HepG2 (cell line): ENCODE measurements around the gene SLC22A23. TPM values are rescaled to one million over a fixed set of nuclear protein-coding genes. Genes with fewer than 3 reads are reported as not detected.

Source experiments
- ATF7-NPFF ChIP-seq: sonication (generic); formaldehyde crosslinking; IDR thresholded peaks from 2 replicates; pipeline ENCODE4 v1.8.1; 2023; ENCODE audit warnings: mild to moderate bottlenecking, low read depth, missing genetic modification reagents, moderate library complexity
- BHLHE40 ChIP-seq: IDR thresholded peaks from 2 replicates; pipeline ENCODE4 v1.6.1; 2011; ENCODE audit warnings: low read length, improper control_type of control experiment
- DR1 ChIP-seq: sonication (generic); formaldehyde crosslinking; IDR thresholded peaks from 2 replicates; pipeline ENCODE4 v1.8.0; 2021; ENCODE audit warnings: mild to moderate bottlenecking, missing genetic modification reagents, inconsistent platforms
- EEA1 ChIP-seq: sonication (generic); formaldehyde crosslinking; IDR thresholded peaks from 2 replicates; pipeline ENCODE4 v1.5.1; 2020; ENCODE audit warnings: mild to moderate bottlenecking, missing genetic modification reagents, borderline replicate concordance
- EED ChIP-seq: sonication (generic); formaldehyde crosslinking; IDR thresholded peaks from 2 replicates; pipeline ENCODE4 v1.5.0; 2020; ENCODE audit warnings: mild to moderate bottlenecking, missing genetic modification reagents
- ELF4 ChIP-seq: sonication (generic); formaldehyde crosslinking; IDR thresholded peaks from 2 replicates; pipeline ENCODE4 v1.5.0; 2020; ENCODE audit warnings: missing genetic modification reagents, mild to moderate bottlenecking, moderate library complexity, borderline replicate concordance
- HIVEP1 ChIP-seq: sonication (generic); formaldehyde crosslinking; IDR thresholded peaks from 2 replicates; pipeline ENCODE4 v1.4.0; 2020; ENCODE audit warnings: mild to moderate bottlenecking, missing genetic modification reagents
- HNF4A ChIP-seq: sonication (generic); formaldehyde crosslinking; IDR thresholded peaks from 2 replicates; pipeline ENCODE4 v1.4.0; 2020; ENCODE audit warnings: missing genetic modification reagents
- IKZF1 ChIP-seq: fragments of 450-650 bp; IDR thresholded peaks from 2 replicates; pipeline ENCODE4 v1.7.1; 2016
- KDM5B ChIP-seq: sonication (generic); formaldehyde crosslinking; IDR thresholded peaks from 2 replicates; pipeline ENCODE4 v1.4.0; 2020; ENCODE audit warnings: missing genetic modification reagents, mild to moderate bottlenecking, borderline replicate concordance
- MED1 ChIP-seq: sonication (generic); formaldehyde crosslinking; IDR thresholded peaks from 2 replicates; pipeline ENCODE4 v1.4.0; 2020; ENCODE audit warnings: missing genetic modification reagents
- NFRKB ChIP-seq: fragments of 450-650 bp; IDR thresholded peaks from 2 replicates; pipeline ENCODE4 v1.6.1; 2017
- PHB2 ChIP-seq: fragments of 450-650 bp; IDR thresholded peaks from 2 replicates; pipeline ENCODE4 v1.6.1; 2018; ENCODE audit not compliant: partially characterized antibody
- PHF21A ChIP-seq: sonication (generic); formaldehyde crosslinking; IDR thresholded peaks from 2 replicates; pipeline ENCODE4 v1.5.0; 2020; ENCODE audit warnings: mild to moderate bottlenecking, missing genetic modification reagents
- SCMH1 ChIP-seq: sonication (generic); formaldehyde crosslinking; IDR thresholded peaks from 2 replicates; pipeline ENCODE4 v1.9.0; 2021; ENCODE audit warnings: missing genetic modification reagents, mild to moderate bottlenecking, borderline replicate concordance
- SMAD1 ChIP-seq: sonication (generic); formaldehyde crosslinking; IDR thresholded peaks from 2 replicates; pipeline ENCODE4 v1.4.0; 2020; ENCODE audit warnings: missing genetic modification reagents, low read depth, mild to moderate bottlenecking, borderline replicate concordance
- SRSF9 ChIP-seq: fragments of 200-400 bp; formaldehyde crosslinking; IDR thresholded peaks from 2 replicates; pipeline ENCODE4 v1.6.1; 2018; ENCODE audit warnings: borderline replicate concordance, mild to moderate bottlenecking, low read depth, low read length; ENCODE audit not compliant: insufficient read depth, poor library complexity, severe bottlenecking
- STAG1 ChIP-seq: sonication (generic); formaldehyde crosslinking; IDR thresholded peaks from 2 replicates; pipeline ENCODE4 v1.4.0; 2020; ENCODE audit warnings: missing genetic modification reagents
- TOPORS ChIP-seq: sonication (generic); formaldehyde crosslinking; IDR thresholded peaks from 2 replicates; pipeline ENCODE4 v1.8.0; 2023; ENCODE audit warnings: mild to moderate bottlenecking, missing genetic modification reagents
- ZBTB42 ChIP-seq: sonication (generic); formaldehyde crosslinking; IDR thresholded peaks from 2 replicates; pipeline ENCODE4 v1.5.0; 2020; ENCODE audit warnings: mild to moderate bottlenecking, missing genetic modification reagents
- ZMAT3 ChIP-seq: sonication (generic); formaldehyde crosslinking; conservative IDR thresholded peaks from 2 replicates; pipeline ENCODE4 v1.7.0; 2021; ENCODE audit warnings: missing genetic modification reagents
- ZNF136 ChIP-seq: sonication (generic); formaldehyde crosslinking; IDR thresholded peaks from 2 replicates; pipeline ENCODE4 v1.8.1; 2022; ENCODE audit warnings: low read depth, mild to moderate bottlenecking, moderate library complexity, missing genetic modification reagents
- ZNF574 ChIP-seq: sonication (generic); formaldehyde crosslinking; IDR thresholded peaks from 2 replicates; pipeline ENCODE4 v1.4.0; 2020; ENCODE audit warnings: missing genetic modification reagents
- ZNF703 ChIP-seq: sonication (generic); formaldehyde crosslinking; IDR thresholded peaks from 2 replicates; pipeline ENCODE4 v1.5.1; 2020; ENCODE audit warnings: missing genetic modification reagents, mild to moderate bottlenecking, moderate library complexity, borderline replicate concordance
- ZNF781 ChIP-seq: sonication (generic); formaldehyde crosslinking; IDR thresholded peaks from 2 replicates; pipeline ENCODE4 v1.5.1; 2020; ENCODE audit warnings: borderline replicate concordance, mild to moderate bottlenecking, missing genetic modification reagents; ENCODE audit errors: not compliant biosample characterization
- ZNF792 ChIP-seq: IDR thresholded peaks from 2 replicates; pipeline ENCODE4 v1.6.1; 2016
- ZSCAN21 ChIP-seq: sonication (generic); formaldehyde crosslinking; IDR thresholded peaks from 2 replicates; pipeline ENCODE4 v1.8.0; 2022; ENCODE audit warnings: mild to moderate bottlenecking, missing genetic modification reagents, moderate library complexity, borderline replicate concordance
- ZSCAN9 ChIP-seq: IDR thresholded peaks from 2 replicates; pipeline ENCODE4 v1.6.1; 2016; ENCODE audit warnings: borderline replicate concordance
- polyA plus RNA-seq, 8 experiments: library from polyadenylated mRNA; depleted of rRNA in 3 of 8; stranded (reverse) in 7 of 8; unstranded in 1 of 8; fragments of >200 nt; fragmentation: Illumina TruSeq in 4 of 8; extraction: Trizol in 4 of 8; gene quantifications; 2 replicates each; pipeline versions ENCODE4 v1.2.1 to v1.2.3, GENCODE V29; 2011 to 2016; ENCODE audit warnings: low read depth in 4 of 8, missing spikeins in 1 of 8, mixed read lengths in 1 of 8; ENCODE audit not compliant: insufficient read depth in 1 of 8
- total RNA-seq, 5 experiments: library from RNA; depleted of rRNA; stranded (reverse); fragments of >200 nt; fragmentation: Illumina TruSeq; extraction: Trizol; gene quantifications; 2 replicates each; pipeline ENCODE4 v1.2.3, GENCODE V29; 2016; ENCODE audit warnings: low read depth in 1 of 5
- TF ChIP-seq, protein P1 (sequence below): sonication (generic); formaldehyde crosslinking; conservative IDR thresholded peaks from 2 replicates; pipeline ENCODE4 v1.4.0; 2020; ENCODE audit warnings: missing genetic modification reagents

SLC22A23 gene
- total and polyA plus RNA-seq, 2 of the 13 experiments (the other 11 are each of a cell fraction or from before 2014, with no cell fraction given) = 11.8 to 17.5 TPM

GRCh38 chr6:3455147-3455568 lies 1.7 kb downstream of the SLC22A23 start (continued):
- TF ChIP-seq, protein P1, sequence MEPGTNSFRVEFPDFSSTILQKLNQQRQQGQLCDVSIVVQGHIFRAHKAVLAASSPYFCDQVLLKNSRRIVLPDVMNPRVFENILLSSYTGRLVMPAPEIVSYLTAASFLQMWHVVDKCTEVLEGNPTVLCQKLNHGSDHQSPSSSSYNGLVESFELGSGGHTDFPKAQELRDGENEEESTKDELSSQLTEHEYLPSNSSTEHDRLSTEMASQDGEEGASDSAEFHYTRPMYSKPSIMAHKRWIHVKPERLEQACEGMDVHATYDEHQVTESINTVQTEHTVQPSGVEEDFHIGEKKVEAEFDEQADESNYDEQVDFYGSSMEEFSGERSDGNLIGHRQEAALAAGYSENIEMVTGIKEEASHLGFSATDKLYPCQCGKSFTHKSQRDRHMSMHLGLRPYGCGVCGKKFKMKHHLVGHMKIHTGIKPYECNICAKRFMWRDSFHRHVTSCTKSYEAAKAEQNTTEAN = 0 out of 2 replicates have a peak, but pooled peaks have one; percentile 30
- no peak for TF ChIP-seq HIVEP1 (CRISPR knock-in tag)
- 0 out of 2 replicates have a peak, but pooled peaks have one; percentile 8 for TF ChIP-seq MED1 (CRISPR knock-in tag)
- TF ChIP-seq IKZF1 = no peak
- no peak for TF ChIP-seq ZNF574 (CRISPR knock-in tag)
- no peak for TF ChIP-seq NFRKB
- no peak for TF ChIP-seq EEA1
- no peak for TF ChIP-seq ZBTB42 (CRISPR knock-in tag)
- TF ChIP-seq ATF7-NPFF = no peak
- TF ChIP-seq ZMAT3 (CRISPR knock-in tag) = 0 out of 2 replicates have a peak, but pooled peaks have one; percentile 13
- TF ChIP-seq HNF4A = peak; percentile 47; the same call in 1 of the 2 replicates
- no peak for TF ChIP-seq ZNF781 (CRISPR knock-in tag)
- no peak; the same call in 1 of the 2 replicates for TF ChIP-seq STAG1 (CRISPR knock-in tag)
- no peak for TF ChIP-seq SMAD1 (CRISPR knock-in tag)
- TF ChIP-seq TOPORS (CRISPR knock-in tag) = no peak
- no peak for TF ChIP-seq EED (CRISPR knock-in tag)
- TF ChIP-seq BHLHE40 = no peak
- TF ChIP-seq ZNF703 (CRISPR knock-in tag) = no peak
- TF ChIP-seq ELF4 (CRISPR knock-in tag) = no peak
- no peak for TF ChIP-seq SCMH1 (CRISPR knock-in tag)
- TF ChIP-seq PHF21A (CRISPR knock-in tag) = no peak
- no peak for TF ChIP-seq SRSF9
- TF ChIP-seq KDM5B = no peak; the same call in 1 of the 2 replicates
- TF ChIP-seq ZSCAN9 (CRISPR knock-in tag) = no peak
- TF ChIP-seq ZNF136 (CRISPR knock-in tag) = no peak
- peak; percentile 21; the same call in 1 of the 2 replicates for TF ChIP-seq ZSCAN21 (CRISPR knock-in tag)
- TF ChIP-seq ZNF792 (CRISPR knock-in tag) = no peak
- no peak for TF ChIP-seq PHB2
- no peak for TF ChIP-seq DR1 (CRISPR knock-in tag)
